ENCODE measurements around the gene DNAJC8. TPM values are rescaled to one million over a fixed set of nuclear protein-coding genes. Genes with fewer than 3 reads are reported as not detected.

DNAJC8 gene
- total RNA-seq, 4 donors from 2014 or later, result 77.7 to 83.1 (median 79.9) TPM

- 54 to 56% methylated on average over 11 of the region's 11 CpGs for WGBS, 2 donors
- Histone ChIP-seq H3K4me3 (peak overlapping the region; percentile 10 to 79 (median 30)), H3K36me3 (no peaks in the 10 kb centered on the region), H3K27ac (peak overlapping the region; percentile 84 to 93 (median 85)), H3K4me1 (peaks cover 0 to 54% (median 22%) of the 10 kb centered on the region in 4 donors), H3K27me3 (no peaks in the 10 kb centered on the region), H3K9me3 (no peaks in the 10 kb centered on the region)
- no peak for TF ChIP-seq POLR2A (IDR thresholded peaks at IDR 0.05)
- no peak for TF ChIP-seq CTCF (IDR thresholded peaks at IDR 0.05)
- no peak for TF ChIP-seq EP300 (IDR thresholded peaks at IDR 0.05)
- DNase-seq (ENCODE audit: low spot score in 2 of 2), result no peak
Measured at GRCh38 chr1:28247612-28248272, 14.9 kb upstream of the DNAJC8 start.

- Histone ChIP-seq H3K9me3 (no peaks in the 10 kb centered on the region), H3K27ac (peak overlapping the region in 3 of 4 donors; percentile 84 to 93 (median 87)), H3K36me3 (no peaks in the 10 kb centered on the region), H3K4me1 (peaks cover 0 to 52% (median 20%) of the 10 kb centered on the region in 4 donors), H3K27me3 (no peaks in the 10 kb centered on the region), H3K4me3 (peak overlapping the region; percentile 35 to 79 (median 73))
- no peak for DNase-seq (ENCODE audit: low spot score in 2 of 2)
- WGBS, 2 donors, result 9% methylated on average over 11 of the region's 11 CpGs
- TF ChIP-seq CTCF (IDR thresholded peaks at IDR 0.05) (no peak), EP300 (IDR thresholded peaks at IDR 0.05) (no peak), POLR2A (IDR thresholded peaks at IDR 0.05) (no peak)
Measured at GRCh38 chr1:28246427-28246832, 13.6 kb upstream of the DNAJC8 start.

- no peak for DNase-seq (ENCODE audit: low spot score in 2 of 2)
- Histone ChIP-seq H3K27me3 (no peaks in the 10 kb centered on the region), H3K27ac (no peak overlapping the region), H3K4me1 (peaks cover 0 to 38% (median 18%) of the 10 kb centered on the region in 4 donors), H3K36me3 (no peaks in the 10 kb centered on the region), H3K4me3 (no peak overlapping the region), H3K9me3 (no peaks in the 10 kb centered on the region)
- TF ChIP-seq EP300 (IDR thresholded peaks at IDR 0.05), result no peak
- no peak for TF ChIP-seq CTCF (IDR thresholded peaks at IDR 0.05)
- TF ChIP-seq POLR2A (IDR thresholded peaks at IDR 0.05), result no peak
- 89 to 91% methylated on average over 13 of the region's 13 CpGs for WGBS, 2 donors
Measured at GRCh38 chr1:28244549-28245251, 11.9 kb upstream of the DNAJC8 start.

GRCh38 chr1:28243685-28244311 lies 11.0 kb upstream of the DNAJC8 start:
- Histone ChIP-seq H3K27me3 (no peaks in the 10 kb centered on the region), H3K9me3 (no peaks in the 10 kb centered on the region), H3K4me1 (peaks cover 0 to 29% (median 14%) of the 10 kb centered on the region in 4 donors), H3K4me3 (no peak overlapping the region), H3K27ac (no peak overlapping the region), H3K36me3 (no peaks in the 10 kb centered on the region)
- WGBS, 2 donors, result 76 to 78% methylated on average over 2 of the region's 2 CpGs
- DNase-seq (ENCODE audit: low spot score in 2 of 2), result no peak
- TF ChIP-seq POLR2A (IDR thresholded peaks at IDR 0.05) (no peak), CTCF (IDR thresholded peaks at IDR 0.05) (no peak), EP300 (IDR thresholded peaks at IDR 0.05) (no peak)

Data from tibial nerve (tissue), 4 donors.